PC-9 (cell line): ENCODE data around the gene GGACT.

Experiments
- CTCF ChIP-seq: fragments of 200-600 bp; sonication (generic); conservative IDR thresholded peaks from 2 replicates; pipeline ENCODE4 v1.6.1; 2017; ENCODE audit warnings: mixed run types, antibody characterized with exemption, mild to moderate bottlenecking, moderate library complexity
- EZH2 ChIP-seq: fragments of 200-600 bp; sonication (generic); IDR thresholded peaks from 2 replicates; pipeline ENCODE4 v1.8.0; 2017; ENCODE audit warnings: antibody characterized with exemption, low read depth

- TF ChIP-seq EZH2 = no peak
- peak; percentile 50 for TF ChIP-seq CTCF
Observed at GRCh38 chr13:100594731-100595130, 6.1 kb upstream of the GGACT start.
